Esophagus muscularis mucosa (tissue), 3 donors: ENCODE data around the gene WNT8B.

Source experiments
- POLR2A ChIP-seq: fragments of 450-650 bp; IDR thresholded peaks from one replicate; pipeline ENCODE4 v1.6.1; 2017; ENCODE audit warnings: antibody characterized with exemption, moderate library complexity, mild to moderate bottlenecking, low read depth
- TF ChIP-seq, protein P1 (sequence below), 3 experiments: fragments of 200-600 bp in 2 of 3; fragments of 450-650 bp in 1 of 3; sonication (generic) in 2 of 3; IDR thresholded peaks; one replicate each; pipeline ENCODE4 v1.5.1; 2017 to 2019; ENCODE audit warnings: antibody characterized with exemption in 3 of 3, mild to moderate bottlenecking in 2 of 3, moderate library complexity in 1 of 3

GRCh38 chr10:100479037-100479436, 16.2 kb downstream of the WNT8B start:
- TF ChIP-seq, protein P1, sequence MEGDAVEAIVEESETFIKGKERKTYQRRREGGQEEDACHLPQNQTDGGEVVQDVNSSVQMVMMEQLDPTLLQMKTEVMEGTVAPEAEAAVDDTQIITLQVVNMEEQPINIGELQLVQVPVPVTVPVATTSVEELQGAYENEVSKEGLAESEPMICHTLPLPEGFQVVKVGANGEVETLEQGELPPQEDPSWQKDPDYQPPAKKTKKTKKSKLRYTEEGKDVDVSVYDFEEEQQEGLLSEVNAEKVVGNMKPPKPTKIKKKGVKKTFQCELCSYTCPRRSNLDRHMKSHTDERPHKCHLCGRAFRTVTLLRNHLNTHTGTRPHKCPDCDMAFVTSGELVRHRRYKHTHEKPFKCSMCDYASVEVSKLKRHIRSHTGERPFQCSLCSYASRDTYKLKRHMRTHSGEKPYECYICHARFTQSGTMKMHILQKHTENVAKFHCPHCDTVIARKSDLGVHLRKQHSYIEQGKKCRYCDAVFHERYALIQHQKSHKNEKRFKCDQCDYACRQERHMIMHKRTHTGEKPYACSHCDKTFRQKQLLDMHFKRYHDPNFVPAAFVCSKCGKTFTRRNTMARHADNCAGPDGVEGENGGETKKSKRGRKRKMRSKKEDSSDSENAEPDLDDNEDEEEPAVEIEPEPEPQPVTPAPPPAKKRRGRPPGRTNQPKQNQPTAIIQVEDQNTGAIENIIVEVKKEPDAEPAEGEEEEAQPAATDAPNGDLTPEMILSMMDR (IDR thresholded peaks at IDR 0.05) = no peak
- TF ChIP-seq POLR2A = no peak
